ENCODE results near the gene RMND1.
"Not testable (repeated sequence)": the region's sequence is repeated elsewhere in the genome, so short reads cannot be mapped to it uniquely, and the experiment has no call there.

Gene RMND1

DNA sequence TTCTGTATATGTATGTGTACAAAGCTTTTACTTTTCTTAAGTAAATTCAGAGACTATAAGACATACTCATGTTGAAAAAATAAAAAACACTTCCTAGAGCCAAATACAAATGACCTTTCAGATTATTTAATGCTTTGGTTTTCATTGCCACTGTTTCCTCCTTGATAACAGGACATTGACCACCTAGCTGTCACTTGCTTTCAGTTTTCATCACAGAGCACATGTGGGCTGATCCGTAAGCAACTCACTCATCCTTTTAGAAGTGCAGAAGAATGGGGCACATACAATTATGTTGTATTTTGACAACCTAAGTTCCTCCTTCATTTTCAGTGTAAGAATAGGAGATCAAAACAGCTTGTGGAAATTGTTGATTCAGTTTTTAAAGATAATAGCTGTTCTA, 66.7 kb downstream of the RMND1 start:
- no peak for DNase-seq (ENCODE audit: low read depth in 2 of 2)

DNA sequence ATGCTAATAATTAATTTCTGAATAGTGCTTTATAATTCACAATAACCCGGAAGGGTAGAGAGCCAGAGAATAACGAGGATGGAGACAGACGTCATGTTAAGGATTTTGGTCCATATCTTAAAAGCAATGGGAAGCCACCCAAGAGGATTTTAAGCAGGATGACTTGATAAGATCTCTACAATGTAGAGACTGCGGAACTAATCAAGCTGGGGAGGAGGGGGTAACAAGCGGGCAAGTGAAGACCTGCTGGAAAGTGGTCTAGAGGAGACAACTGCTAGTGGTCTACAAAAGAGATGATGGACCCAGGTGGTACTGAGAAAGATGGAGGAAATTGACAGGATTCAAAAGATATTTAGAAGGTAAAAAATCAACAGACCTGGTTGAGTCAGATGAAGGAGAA, 67.8 kb downstream of the RMND1 start:
- no peak for DNase-seq (ENCODE audit: low read depth in 2 of 2)

GRCh38 chr6:151382631-151383030, 69.3 kb downstream of the RMND1 start:
- DNase-seq (ENCODE audit: low read depth in 2 of 2): not testable (repeated sequence)

GRCh38 chr6:151381722-151382121, 70.2 kb downstream of the RMND1 start:
- no peak for DNase-seq (ENCODE audit: low read depth in 2 of 2)

DNA sequence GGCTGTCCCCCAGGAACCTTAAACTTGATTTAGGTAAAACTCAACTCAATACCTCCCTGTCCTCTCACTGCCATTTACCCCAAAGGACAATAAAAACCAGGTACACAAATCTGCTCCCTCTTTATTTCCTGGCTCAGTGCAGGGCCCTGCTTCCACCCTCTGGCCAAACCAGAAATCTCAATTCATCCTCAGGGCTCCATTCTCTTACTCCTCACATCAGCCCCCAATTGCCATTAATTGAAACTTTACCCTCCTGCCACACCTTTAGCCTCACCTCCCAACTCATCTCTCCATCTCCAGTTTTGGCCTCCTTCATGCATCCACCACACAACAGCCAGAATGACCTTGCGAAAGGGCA, 71.1 kb downstream of the RMND1 start:
- DNase-seq (ENCODE audit: low read depth in 2 of 2): no peak

DNA sequence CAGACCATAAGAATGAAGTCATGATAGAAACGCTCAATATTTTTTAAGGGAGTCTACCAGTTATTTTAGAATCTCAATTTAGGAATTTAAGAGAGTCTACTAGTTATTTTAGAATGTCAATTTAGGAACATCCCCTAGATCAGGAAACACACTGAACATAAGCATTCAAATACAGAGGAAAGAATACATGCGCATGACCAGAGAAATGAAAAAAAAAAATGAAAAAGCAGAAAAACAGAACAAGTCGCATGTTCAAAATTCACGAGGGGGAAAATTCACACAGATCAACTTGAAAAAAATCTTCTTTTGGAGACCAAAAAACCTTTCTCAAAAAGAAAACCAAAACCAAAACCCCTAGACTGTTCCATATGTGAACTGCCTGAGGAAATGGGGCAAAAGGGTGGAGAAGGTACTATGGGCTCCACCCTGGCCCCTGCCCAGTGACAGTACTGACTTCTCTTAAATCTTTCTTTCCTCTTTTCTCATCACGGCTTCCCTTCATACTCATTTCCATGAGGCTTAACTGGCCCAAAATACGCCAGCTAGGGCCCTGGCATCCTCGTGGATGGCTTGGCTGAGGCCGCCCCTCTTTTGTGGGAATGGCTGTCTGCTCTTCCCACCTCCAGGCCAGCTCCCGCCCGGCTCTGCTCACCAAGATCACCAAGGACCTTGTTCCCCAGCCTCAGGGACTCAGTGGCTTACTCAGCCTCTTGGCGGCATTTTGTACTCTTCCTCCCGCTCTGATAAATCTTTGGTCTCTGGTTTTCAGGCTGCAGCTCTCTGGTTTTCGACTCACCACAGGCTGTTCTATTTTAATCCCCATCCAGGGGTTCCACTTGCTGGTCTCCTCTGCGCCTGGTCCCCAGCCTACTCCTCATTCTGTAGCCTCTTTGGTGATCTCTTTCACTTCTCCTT, 71.7 kb downstream of the RMND1 start:
- DNase-seq (ENCODE audit: low read depth in 2 of 2): no peak

DNA sequence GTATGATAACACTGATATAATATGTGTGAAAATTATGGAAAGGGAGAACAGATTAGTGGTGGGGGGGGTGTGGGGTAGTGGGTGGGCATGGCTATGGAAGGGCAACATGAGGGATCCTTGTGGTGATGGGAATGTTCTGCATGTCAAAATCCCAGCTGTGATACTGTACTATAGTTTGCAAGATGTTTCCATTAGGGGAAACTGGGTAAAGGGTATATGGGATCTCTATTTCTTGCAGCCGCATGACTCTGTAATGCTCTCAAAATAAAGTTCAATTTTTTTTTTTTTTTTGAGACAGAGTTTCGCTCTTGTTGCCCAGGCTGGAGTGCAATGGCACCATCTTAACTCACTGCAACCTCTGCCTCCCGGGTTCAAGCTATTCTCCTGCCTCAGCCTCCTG, 74.8 kb downstream of the RMND1 start:
- DNase-seq (ENCODE audit: low read depth in 2 of 2): no peak

- DNase-seq (ENCODE audit: low read depth in 2 of 2): no peak
Observed at GRCh38 chr6:151376440-151376839, 75.5 kb downstream of the RMND1 start.

DNA sequence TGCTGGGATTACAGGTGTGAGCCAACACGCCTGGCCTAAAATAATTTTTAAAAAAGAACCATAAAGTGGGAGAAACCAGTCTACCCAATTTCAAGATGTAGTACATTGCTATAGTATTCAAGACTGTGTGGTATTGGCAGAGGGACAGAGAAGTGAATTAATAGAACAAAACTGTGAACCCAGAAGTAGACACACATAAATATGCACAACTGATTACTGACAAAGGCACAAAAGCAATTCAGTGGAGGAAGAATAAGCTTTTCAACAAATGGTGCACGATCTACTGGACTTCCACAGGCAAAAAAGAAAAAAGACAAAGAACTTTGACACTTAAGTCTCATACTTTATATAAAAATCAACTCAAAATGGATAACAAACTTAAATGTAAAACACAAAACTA, 76.1 kb downstream of the RMND1 start:
- no peak for DNase-seq (ENCODE audit: low read depth in 2 of 2)

DNA sequence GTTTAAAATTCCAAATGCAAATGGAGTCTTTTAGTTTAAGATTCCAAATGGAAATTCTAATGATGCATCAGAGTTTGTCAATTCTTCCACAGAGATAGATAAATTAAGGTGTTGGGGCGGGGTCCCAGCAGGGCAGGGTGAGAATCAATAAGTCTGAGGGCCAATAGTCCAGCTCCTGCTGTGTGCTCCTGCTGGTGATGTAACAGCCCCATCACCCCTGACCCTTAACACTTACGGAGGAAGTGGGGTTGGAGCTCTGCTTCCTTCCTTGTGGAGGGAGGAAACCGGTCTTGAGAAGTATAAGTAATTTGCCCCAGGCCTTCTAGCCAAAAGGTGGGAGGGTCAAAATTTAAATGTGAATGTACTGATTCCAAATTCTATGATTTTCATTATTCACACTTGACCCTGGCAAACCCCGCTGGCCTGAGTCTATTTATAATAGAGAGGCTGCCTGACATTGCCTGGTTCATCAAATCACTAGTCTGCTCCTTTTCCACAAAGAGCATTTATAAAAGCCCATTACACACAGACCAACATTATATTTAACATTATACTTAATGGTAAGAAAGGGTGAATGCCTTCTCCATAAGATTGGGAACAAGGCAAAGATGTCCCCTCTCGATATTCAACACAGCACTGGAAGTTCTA, 77.8 kb downstream of the RMND1 start:
- no peak for DNase-seq (ENCODE audit: low read depth in 2 of 2)

GRCh38 chr6:151372164-151372563, 79.8 kb downstream of the RMND1 start:
- no peak for DNase-seq (ENCODE audit: low read depth in 2 of 2)

DNA sequence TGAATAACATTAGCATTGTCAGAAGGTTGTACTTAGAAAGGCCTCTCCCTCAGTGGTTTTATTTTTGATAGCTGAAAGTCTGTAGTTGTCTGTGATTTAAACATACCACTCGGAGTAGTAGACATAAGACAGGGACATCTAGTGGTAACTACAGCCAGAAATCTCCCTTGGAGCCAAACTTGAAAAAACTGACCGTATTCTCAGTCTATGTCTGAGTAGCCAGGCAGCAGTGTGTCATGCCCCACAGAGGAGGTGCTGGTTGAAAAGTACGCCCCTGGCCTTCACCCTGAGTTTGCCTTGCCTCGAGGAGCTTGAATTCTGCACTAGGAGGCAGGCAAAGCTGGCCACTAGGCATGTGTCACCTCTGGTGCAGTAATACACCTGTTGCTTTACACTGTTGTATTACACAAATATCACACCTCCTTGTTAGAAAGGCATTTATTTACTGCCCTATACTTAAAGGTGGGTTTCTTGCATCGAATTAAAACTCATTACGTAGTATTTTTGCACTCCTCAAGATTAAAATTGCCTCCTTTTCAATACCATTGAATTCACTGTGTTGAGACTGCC, 81.3 kb downstream of the RMND1 start:
- no peak for DNase-seq (ENCODE audit: low read depth in 2 of 2)

DNA sequence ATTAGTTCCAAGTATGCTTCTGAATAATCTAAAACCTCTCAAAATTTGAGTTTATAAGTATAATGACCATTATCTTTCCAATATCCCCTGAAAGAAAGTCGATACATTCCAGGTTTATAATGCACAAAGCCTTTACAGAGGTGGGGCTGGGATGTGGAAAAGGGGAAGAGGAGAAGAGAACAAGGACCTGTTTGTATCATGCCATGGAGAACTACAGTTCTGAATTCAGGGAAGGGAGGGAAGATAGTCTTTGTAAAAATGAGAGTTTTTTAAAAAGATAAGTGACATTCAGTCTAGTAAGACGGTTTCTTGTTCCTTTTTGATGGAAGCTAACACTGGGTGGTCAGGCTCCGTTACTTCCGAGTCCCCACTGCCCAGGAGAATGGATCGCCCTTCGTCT, 86.7 kb downstream of the RMND1 start:
- DNase-seq (ENCODE audit: low read depth in 2 of 2): no peak

DNA sequence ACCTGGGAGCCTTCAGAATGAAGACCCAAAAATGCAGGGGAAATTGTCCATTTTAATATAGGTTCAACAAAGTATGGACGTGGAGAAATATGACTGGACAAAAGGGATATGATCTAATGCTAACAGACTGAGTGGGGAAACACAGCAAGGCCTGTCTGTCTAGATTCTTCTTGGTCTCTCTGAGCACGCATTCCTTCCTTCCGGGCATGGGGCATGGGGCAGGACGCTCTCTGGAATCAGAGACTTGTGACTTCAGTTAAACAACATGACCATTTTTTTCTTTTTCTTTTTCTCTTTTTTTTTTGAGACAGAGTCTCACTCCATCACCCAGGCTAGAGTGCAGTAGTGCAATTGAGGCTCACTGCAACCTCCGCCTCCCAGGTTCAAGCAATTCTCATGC, 92.4 kb downstream of the RMND1 start:
- no peak for DNase-seq (ENCODE audit: low read depth in 2 of 2)

DNA sequence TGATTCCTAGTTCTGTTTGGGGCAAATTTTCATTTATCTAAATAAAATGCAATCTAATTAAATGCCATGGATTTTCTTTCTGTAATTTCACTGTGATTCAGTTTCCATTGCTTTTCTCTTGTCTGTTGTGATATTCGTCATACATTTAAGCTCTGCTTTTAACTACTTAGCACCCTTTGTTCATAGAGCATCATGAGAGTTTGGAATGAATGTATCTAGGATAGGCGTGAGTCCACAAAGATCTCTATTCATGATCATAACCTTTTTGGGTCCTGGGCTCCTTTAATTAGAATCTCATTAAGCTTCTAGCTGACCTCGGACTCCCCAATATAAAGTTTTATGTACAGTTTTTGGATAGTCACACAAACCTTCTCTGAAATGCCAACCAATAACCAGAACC, 93.5 kb downstream of the RMND1 start:
- DNase-seq (ENCODE audit: low read depth in 2 of 2): no peak

- DNase-seq (ENCODE audit: low read depth in 2 of 2): no peak
Observed at GRCh38 chr6:151357758-151358436, 94.0 kb downstream of the RMND1 start.

- DNase-seq (ENCODE audit: low read depth in 2 of 2): not testable (repeated sequence)
Observed at GRCh38 chr6:151356983-151357382, 94.9 kb downstream of the RMND1 start.
